Stimulated activated CD8-positive, alpha-beta memory T cell treated with anti-CD3 and anti-CD28 coated beads, Interleukin-15, amount 100 ng/mL, for 4 hours (primary cell): Measurements from ENCODE around the gene OR5B17.
"Not testable (repeated sequence)": the region's sequence is repeated elsewhere in the genome, so short reads cannot be mapped to it uniquely, and the experiment has no call there.

ENCODE experiments used
- DNase-seq, 2 donors: peaks; one replicate each; pipeline ENCODE4 v3.0.0-alpha.2; 2020; ENCODE audit warnings: low read depth in 2 of 2

Gene OR5B17

GRCh38 chr11:58358969-58359368 is at the start of gene OR5B17:
OR5B17 (minus strand) TSS chr11:58359069; CDS start chr11:58359069, 0 bp downstream.
- DNase-seq: no peak

DNA sequence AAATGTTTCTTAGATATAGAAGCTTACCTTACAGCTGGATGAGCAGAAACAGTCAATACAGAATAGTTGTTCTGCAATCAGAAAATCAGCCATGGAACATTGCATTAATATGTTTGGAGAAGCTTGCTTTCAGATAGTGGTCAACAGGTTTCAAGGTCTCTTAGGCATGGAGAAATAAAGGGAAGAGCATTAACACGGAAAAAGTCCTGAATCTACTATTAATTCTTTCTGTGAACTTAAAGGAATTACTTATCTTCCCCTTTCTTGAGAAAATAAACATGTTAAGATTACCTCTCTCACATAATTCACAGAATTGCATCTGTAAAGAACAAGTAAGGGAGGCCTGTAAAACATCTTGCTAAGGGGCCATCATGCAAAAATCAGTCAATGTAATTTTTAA is 47.9 kb upstream of the OR5B17 start, which contains the start of gene OR5B3:
Gene OR5B3 (minus strand): TSS at position 101 of the 400 bp plus-strand sequence. CDS start 3,465 bp downstream, outside the sequence.
- no peak for DNase-seq

- DNase-seq: not testable (repeated sequence)
These were observed 40.8 kb upstream of the OR5B17 start for GRCh38 chr11:58399622-58400021.

GRCh38 chr11:58395581-58395980 is 36.7 kb upstream of the OR5B17 start:
- no peak for DNase-seq

- no peak for DNase-seq
These were observed 35.3 kb upstream of the OR5B17 start for GRCh38 chr11:58394195-58394594.

DNA sequence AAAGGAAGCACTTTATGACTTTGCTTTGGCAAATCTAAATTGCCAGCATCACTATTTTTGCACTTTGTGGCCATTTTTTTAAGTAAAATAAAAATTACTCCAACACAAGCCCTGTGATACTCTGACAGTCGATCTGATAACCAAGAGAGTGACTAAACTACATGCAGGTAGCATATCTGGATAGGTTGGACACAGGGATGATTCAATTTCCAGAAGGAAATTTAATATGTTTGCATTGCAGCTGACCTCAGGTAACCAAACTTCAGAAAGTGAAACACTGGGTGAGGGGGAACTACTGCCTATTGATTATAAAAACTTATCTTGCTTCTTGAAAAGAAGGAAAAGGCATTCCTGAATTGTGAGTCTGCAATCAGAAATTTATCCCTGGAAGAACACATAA is 33.9 kb upstream of the OR5B17 start:
- DNase-seq: no peak

GRCh38 chr11:58391879-58392278 is 33.0 kb upstream of the OR5B17 start:
- no peak for DNase-seq

DNA sequence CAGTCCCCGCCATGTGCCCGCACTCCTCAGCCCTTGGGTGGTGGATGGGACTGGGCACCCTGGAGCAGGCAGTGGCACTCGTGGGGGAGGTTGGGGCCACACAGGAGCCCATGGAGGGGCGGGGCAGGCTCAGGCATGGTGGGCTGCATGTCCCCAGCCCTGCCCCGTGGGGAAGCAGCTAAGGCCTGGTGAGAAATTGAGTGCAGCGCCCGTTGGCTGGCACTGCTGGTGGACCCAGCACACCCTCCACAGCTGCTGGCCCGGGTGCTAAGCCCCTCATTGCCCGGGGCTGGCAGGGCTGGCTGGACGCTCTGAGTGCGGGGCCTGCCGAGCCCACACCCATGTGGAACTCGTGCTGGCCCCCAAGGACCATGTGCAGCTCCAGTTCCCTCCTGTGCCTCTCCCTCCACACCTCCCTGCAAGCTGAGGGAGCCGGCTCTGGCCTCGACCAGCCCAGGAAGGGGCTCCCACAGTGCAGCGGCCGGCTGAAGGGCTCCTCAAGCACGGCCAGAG is 31.7 kb upstream of the OR5B17 start:
- DNase-seq: no peak

DNA sequence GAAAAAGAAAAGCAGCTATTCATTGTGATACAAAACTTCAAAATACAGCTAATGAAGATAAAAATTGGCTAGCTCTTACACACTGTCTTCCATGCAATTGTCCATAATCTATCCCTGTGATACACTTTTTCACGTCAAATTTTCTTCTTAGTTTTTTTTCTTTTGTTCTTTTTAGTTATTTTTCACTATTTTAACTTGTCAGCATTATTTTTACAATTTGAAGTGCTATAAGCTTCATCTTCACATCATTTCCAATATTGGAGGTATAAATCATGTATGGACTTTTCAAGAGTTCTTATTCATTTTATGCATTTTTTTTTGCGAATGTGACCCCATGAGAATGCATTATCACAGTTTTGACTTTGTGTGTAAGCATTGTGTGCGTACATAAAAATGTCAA is 4.1 kb downstream of the OR5B17 start:
- DNase-seq: no peak

- DNase-seq: no peak
These were observed 13.7 kb downstream of the OR5B17 start for GRCh38 chr11:58345204-58345603.

GRCh38 chr11:58334708-58335107 is 24.2 kb downstream of the OR5B17 start:
- no peak for DNase-seq

DNA sequence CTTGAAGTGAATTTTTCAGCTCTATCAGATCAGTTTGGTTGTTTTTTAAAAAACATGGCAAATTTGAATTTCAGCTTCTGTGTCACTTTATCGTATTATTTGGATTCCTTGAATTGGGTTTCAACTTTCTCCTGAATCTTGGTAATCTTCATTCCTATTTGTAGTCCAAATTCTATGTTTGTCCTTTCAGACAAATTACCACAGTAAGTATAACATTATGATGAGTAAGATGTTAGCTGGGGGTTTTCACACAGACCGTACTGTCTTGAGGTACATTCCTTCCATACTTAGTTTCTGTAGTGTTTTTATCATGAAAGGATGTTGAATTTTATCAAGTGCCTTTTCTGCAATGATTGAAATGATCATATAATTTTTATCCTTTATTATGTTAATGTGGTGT is 28.0 kb downstream of the OR5B17 start:
- DNase-seq: no peak

DNA sequence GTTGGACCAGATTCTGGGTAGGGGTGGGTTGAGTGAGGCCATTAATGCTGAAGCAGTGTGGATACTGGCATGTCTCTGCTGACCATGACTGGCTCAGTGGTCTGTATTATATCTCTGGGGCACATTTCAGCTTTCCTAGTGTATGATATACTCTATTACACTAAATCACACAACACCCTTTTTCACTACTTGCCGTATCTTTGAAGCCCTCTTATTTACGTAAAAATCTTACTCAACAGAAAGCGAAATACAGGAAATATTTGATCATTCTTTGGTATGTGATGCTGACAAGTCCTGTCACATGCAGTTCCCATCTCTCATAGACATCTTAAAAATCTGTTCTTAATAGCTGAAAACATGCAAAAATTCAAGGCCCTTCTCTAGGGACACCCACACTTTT is 40.3 kb downstream of the OR5B17 start:
- DNase-seq: no peak

GRCh38 chr11:58316142-58316541 is 42.7 kb downstream of the OR5B17 start:
- DNase-seq: no peak
